Measurements from ENCODE around the gene TPCN1.

Gene TPCN1

GRCh38 chr12:113263431-113263963 is 42.2 kb downstream of the TPCN1 start:
- DNase-seq: no peak

- no peak for DNase-seq
Observed at GRCh38 chr12:113266106-113266895, 45.0 kb downstream of the TPCN1 start.

- no peak for DNase-seq
Observed at GRCh38 chr12:113267621-113268020, 46.4 kb downstream of the TPCN1 start.

- no peak for DNase-seq
Observed at GRCh38 chr12:113268136-113268535, 46.9 kb downstream of the TPCN1 start.

- DNase-seq: no peak
Observed at GRCh38 chr12:113268621-113269020, 47.4 kb downstream of the TPCN1 start.

GRCh38 chr12:113269257-113269943 is 48.1 kb downstream of the TPCN1 start:
- no peak for DNase-seq

- DNase-seq: no peak
Observed at GRCh38 chr12:113270709-113271009, 49.4 kb downstream of the TPCN1 start.

GRCh38 chr12:113271466-113271852 is 50.2 kb downstream of the TPCN1 start:
- no peak for DNase-seq

- DNase-seq: no peak
Observed at GRCh38 chr12:113271853-113272561, 50.7 kb downstream of the TPCN1 start.

- no peak for DNase-seq
Observed at GRCh38 chr12:113273053-113273725, 51.9 kb downstream of the TPCN1 start.

GRCh38 chr12:113274848-113275247 is 53.6 kb downstream of the TPCN1 start:
- DNase-seq: no peak

GRCh38 chr12:113276306-113276705 is 55.0 kb downstream of the TPCN1 start:
- no peak for DNase-seq

GRCh38 chr12:113276946-113277500 is 55.8 kb downstream of the TPCN1 start:
- no peak for DNase-seq

GRCh38 chr12:113277511-113277910 is 56.2 kb downstream of the TPCN1 start:
- no peak for DNase-seq

GRCh38 chr12:113278141-113278540 is 56.9 kb downstream of the TPCN1 start:
- no peak for DNase-seq

- DNase-seq: no peak
Observed at GRCh38 chr12:113278633-113279032, 57.4 kb downstream of the TPCN1 start.

- DNase-seq: no peak
Observed at GRCh38 chr12:113284751-113285150, 63.5 kb downstream of the TPCN1 start.

- DNase-seq: no peak
Observed at GRCh38 chr12:113285679-113286610, 64.7 kb downstream of the TPCN1 start.

GRCh38 chr12:113286712-113287111 is 65.4 kb downstream of the TPCN1 start:
- DNase-seq: no peak

- DNase-seq: no peak
Observed at GRCh38 chr12:113287146-113287898, 66.1 kb downstream of the TPCN1 start.

GRCh38 chr12:113287899-113288282 is 66.6 kb downstream of the TPCN1 start:
- DNase-seq: no peak

Measured in NCI-H1417 treated with DMSO at 0.1 percent for 48 hours (cell line).